ENCODE data around the gene LGI1. TPM values are rescaled to one million over a fixed set of nuclear protein-coding genes. Genes with fewer than 3 reads are reported as not detected.

Gene LGI1
- total RNA-seq, 2 donors from 2014 or later = not detected

GRCh38 chr10:93837822-93838221 lies 80.1 kb downstream of the LGI1 start:
- Mint-ChIP-seq H3K27me3 (peaks cover 3% of the 10 kb centered on the region), H3K27ac (no peak overlapping the region), H3K4me3 (no peak overlapping the region), H3K36me3 (ENCODE audit: low read depth) (no peaks in the 10 kb centered on the region), H3K4me1 (no peaks in the 10 kb centered on the region), H3K9me3 (peaks cover 7% of the 10 kb centered on the region)
- ATAC-seq (replicated peaks) = no peak

GRCh38 chr10:93838278-93838677 lies 80.5 kb downstream of the LGI1 start:
- Mint-ChIP-seq H3K4me3 (no peak overlapping the region), H3K27me3 (peaks cover 3% of the 10 kb centered on the region), H3K4me1 (no peaks in the 10 kb centered on the region), H3K36me3 (ENCODE audit: low read depth) (no peaks in the 10 kb centered on the region), H3K9me3 (peaks cover 7% of the 10 kb centered on the region), H3K27ac (no peak overlapping the region)
- ATAC-seq (replicated peaks) = no peak

GRCh38 chr10:93841961-93842360 lies 84.2 kb downstream of the LGI1 start:
- peaks cover 3% of the 10 kb centered on the region for H3K27me3 Mint-ChIP-seq
- H3K4me3 Mint-ChIP-seq = no peak overlapping the region
- H3K36me3 Mint-ChIP-seq (ENCODE audit: low read depth) = no peaks in the 10 kb centered on the region
- no peak for ATAC-seq (replicated peaks)
- no peaks in the 10 kb centered on the region for H3K4me1 Mint-ChIP-seq
- no peak overlapping the region for H3K27ac Mint-ChIP-seq
- no peaks in the 10 kb centered on the region for H3K9me3 Mint-ChIP-seq

- Mint-ChIP-seq H3K4me1 (no peaks in the 10 kb centered on the region), H3K36me3 (ENCODE audit: low read depth) (no peaks in the 10 kb centered on the region), H3K9me3 (no peaks in the 10 kb centered on the region), H3K4me3 (no peak overlapping the region), H3K27ac (no peak overlapping the region), H3K27me3 (no peaks in the 10 kb centered on the region)
- ATAC-seq (replicated peaks) = no peak
These were observed 87.4 kb downstream of the LGI1 start for GRCh38 chr10:93844979-93845626.

Other genes starting within 250 kb of the LGI1 start
- not detected for gene FFAR4, start 191.3 kb upstream of the LGI1 start, total RNA-seq
- not detected for gene RBP4, start 156.7 kb upstream of the LGI1 start, total RNA-seq
- not detected for gene PDE6C, start 145.4 kb upstream of the LGI1 start, total RNA-seq
- 10 to 100 TPM; 15.5 to 19.8 TPM for gene FRA10AC1, start 55.3 kb upstream of the LGI1 start, total RNA-seq
- gene SLC35G1, start 136.0 kb downstream of the LGI1 start, total RNA-seq = 1 to 10 TPM; 3.4 to 6.6 TPM
- gene PLCE1, start 236.0 kb downstream of the LGI1 start, total RNA-seq = under 1 TPM; 0.08 to 0.09 TPM

Measured in activated T-helper 17 cell treated with anti-CD3 and anti-CD28 coated beads, Interleukin-2, amount 50 U/mL, for 72 hours (primary cell).